IPS-20b (cell line): Measurements from ENCODE around the gene DBP.
"Not testable (repeated sequence)": the region's sequence is repeated elsewhere in the genome, so short reads cannot be mapped to it uniquely, and the experiment has no call there.

Experiments used
- H3K27ac ChIP-seq: one replicate; pipeline ENCODE4 v1.5.1; 2013; ENCODE audit warnings: low read length
- H3K27me3 ChIP-seq: 2 replicates; pipeline ENCODE4 v1.6.1; 2013; ENCODE audit warnings: mild to moderate bottlenecking, low read length, inconsistent platforms; ENCODE audit not compliant: insufficient read depth
- H3K36me3 ChIP-seq: 2 replicates; pipeline ENCODE4 v1.6.1; 2013; ENCODE audit warnings: low read depth, mild to moderate bottlenecking, inconsistent platforms, low read length, moderate library complexity; ENCODE audit not compliant: insufficient read depth
- H3K4me1 ChIP-seq: 2 replicates; pipeline ENCODE4 v1.6.1; 2013; ENCODE audit warnings: mild to moderate bottlenecking, control low read depth, inconsistent platforms, low read length, moderate library complexity; ENCODE audit not compliant: insufficient read depth
- H3K4me3 ChIP-seq: 2 replicates; pipeline ENCODE4 v1.5.1; 2013; ENCODE audit warnings: mild to moderate bottlenecking, low read length, inconsistent platforms
- H3K9ac ChIP-seq: 2 replicates; pipeline ENCODE4 v1.6.1; 2013; ENCODE audit warnings: low read depth, mild to moderate bottlenecking, inconsistent platforms, low read length, moderate library complexity
- H3K9me3 ChIP-seq: 2 replicates; pipeline ENCODE4 v1.6.1; 2013; ENCODE audit warnings: mild to moderate bottlenecking, low read depth, low read length, inconsistent platforms; ENCODE audit not compliant: insufficient read depth

The DBP gene

GRCh38 chr19:48636859-48637448 lies at the start of gene DBP:
TSS of gene DBP (minus strand) at chr19:48637379. CDS start at chr19:48636994, 385 bp downstream.
- H3K9ac ChIP-seq, result peak within 1 kb of the TSS; percentile 85; the same call in 1 of the 2 replicates
- H3K4me1 ChIP-seq, result peaks cover 17% of the 10 kb centered on the region; the same call in 1 of the 2 replicates
- peak within 1 kb of the TSS; percentile 83 for H3K4me3 ChIP-seq
- H3K9me3 ChIP-seq, result no peaks in the 10 kb centered on the region
- H3K36me3 ChIP-seq, result peaks cover 11% of the 10 kb centered on the region; the same call in 1 of the 2 replicates
- peaks cover 12% of the 10 kb centered on the region; the same call in 1 of the 2 replicates for H3K27me3 ChIP-seq
- peak within 1 kb of the TSS; percentile 81 for H3K27ac ChIP-seq

GRCh38 chr19:48686637-48687036 lies 49.5 kb upstream of the DBP start:
- not testable (repeated sequence) for H3K27ac ChIP-seq, H3K9ac ChIP-seq, H3K27me3 ChIP-seq, H3K9me3 ChIP-seq, H3K4me3 ChIP-seq, H3K36me3 ChIP-seq, H3K4me1 ChIP-seq

- Histone ChIP-seq H3K4me3 (no peak overlapping the region), H3K9me3 (no peaks in the 10 kb centered on the region), H3K36me3 (no peaks in the 10 kb centered on the region), H3K4me1 (no peaks in the 10 kb centered on the region), H3K27me3 (no peaks in the 10 kb centered on the region), H3K27ac (no peak overlapping the region), H3K9ac (no peak overlapping the region)
These were observed 48.9 kb upstream of the DBP start for GRCh38 chr19:48686088-48686487.

DNA sequence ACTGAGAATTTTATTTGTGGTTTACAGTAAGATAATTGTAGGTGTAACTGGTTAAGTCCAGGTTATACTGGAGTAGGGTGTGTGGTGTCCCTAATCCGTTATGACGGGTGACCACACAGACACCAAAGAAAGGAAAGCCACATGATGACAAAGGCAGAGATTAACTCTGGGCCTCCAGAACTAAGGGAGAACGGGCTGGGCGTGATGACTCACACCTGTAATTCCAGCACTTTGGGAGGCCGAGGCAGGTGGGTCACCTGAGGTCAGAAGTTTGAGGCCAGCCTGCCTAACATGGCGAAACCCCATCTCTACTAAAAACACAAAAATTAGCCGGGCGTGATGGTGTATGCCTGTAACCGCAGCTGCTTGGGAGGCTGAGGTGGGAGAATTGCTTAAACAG lies 48.4 kb upstream of the DBP start:
- H3K9ac ChIP-seq, result no peak overlapping the region
- no peaks in the 10 kb centered on the region for H3K36me3 ChIP-seq
- H3K9me3 ChIP-seq, result no peaks in the 10 kb centered on the region
- H3K27ac ChIP-seq, result no peak overlapping the region
- H3K27me3 ChIP-seq, result no peaks in the 10 kb centered on the region
- no peaks in the 10 kb centered on the region for H3K4me1 ChIP-seq
- H3K4me3 ChIP-seq, result no peak overlapping the region

DNA sequence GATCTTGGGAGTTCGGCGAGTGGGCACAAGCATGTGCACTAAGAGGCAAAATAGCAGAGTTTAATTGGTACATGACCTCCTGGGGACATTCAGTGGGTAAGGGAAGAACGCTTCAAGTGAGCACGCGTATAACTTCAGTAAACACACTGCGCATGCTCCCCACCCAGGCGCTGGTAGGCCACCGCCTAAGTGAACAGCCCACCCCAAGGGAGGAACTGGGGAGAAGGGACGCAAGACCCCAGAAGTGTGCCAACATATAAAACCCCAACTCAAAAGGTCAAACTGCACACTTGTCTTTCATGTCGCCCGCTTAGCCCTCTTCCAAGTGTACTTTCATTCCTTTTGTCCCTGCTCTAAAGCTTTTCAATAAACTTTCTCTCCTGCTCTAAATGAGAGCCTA lies 46.2 kb upstream of the DBP start:
- H3K4me3 ChIP-seq, result no peak overlapping the region
- no peaks in the 10 kb centered on the region for H3K4me1 ChIP-seq
- no peak overlapping the region for H3K9ac ChIP-seq
- H3K27me3 ChIP-seq, result no peaks in the 10 kb centered on the region
- no peak overlapping the region for H3K27ac ChIP-seq
- no peaks in the 10 kb centered on the region for H3K36me3 ChIP-seq
- no peaks in the 10 kb centered on the region for H3K9me3 ChIP-seq

DNA sequence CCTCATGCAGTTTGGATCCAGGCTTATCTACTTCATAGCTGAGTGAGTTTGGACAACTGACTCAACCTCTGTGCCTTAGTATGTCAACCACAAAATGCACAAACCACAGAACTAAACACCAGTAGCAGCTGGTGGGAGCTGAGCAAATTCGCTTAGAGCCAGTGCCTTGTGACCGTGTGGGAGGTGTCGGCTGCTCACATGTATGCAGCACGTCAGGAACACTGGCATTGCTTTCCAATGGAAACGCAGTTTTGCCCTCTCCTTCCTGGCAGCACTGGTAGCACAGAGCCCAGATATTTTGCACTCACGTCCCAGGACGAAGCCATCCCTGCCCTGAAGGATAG lies 43.9 kb upstream of the DBP start:
- H3K9ac ChIP-seq, result no peak overlapping the region

DNA sequence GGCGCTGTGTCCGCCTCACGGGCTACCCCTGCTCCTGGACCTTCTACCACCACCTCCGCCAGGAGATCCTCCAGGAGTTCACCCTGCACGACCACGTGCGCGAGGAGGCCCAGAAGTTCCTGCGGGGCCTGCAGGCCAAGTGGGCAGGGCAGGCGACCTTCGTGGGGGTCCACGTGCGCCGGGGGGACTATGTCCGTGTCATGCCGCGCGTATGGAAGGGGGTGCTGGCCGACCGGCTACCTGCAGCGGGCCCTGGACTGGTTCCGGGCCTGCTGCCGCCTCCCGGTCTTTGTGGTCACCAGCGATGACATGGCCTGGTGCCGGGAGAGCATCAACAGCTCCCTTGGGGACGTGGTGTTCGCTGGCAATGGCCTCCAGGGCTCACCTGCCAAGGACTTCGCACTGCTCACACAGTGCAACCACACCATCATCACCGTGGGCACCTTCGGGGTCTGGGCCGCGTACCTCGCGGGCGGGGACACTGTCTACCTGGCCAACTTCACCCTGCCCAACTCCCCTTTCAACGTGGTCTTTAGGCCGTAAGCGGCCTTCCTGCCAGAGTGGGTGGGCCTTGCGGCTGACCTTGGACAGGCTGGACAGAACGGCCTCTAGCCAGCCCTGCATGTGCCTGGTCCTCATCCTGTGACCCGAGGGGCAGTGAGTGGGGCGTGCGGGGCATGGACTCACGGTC lies 43.4 kb upstream of the DBP start:
- no peaks in the 10 kb centered on the region for H3K36me3 ChIP-seq
- H3K9me3 ChIP-seq, result no peaks in the 10 kb centered on the region
- H3K9ac ChIP-seq, result no peak overlapping the region
- no peak overlapping the region for H3K27ac ChIP-seq
- no peaks in the 10 kb centered on the region for H3K4me1 ChIP-seq
- no peak overlapping the region for H3K4me3 ChIP-seq
- H3K27me3 ChIP-seq, result no peaks in the 10 kb centered on the region

More for the DNA sequence above, 43.9 kb upstream of the DBP start:
- Histone ChIP-seq H3K9me3 (no peaks in the 10 kb centered on the region), H3K27me3 (no peaks in the 10 kb centered on the region), H3K4me3 (no peak overlapping the region), H3K36me3 (no peaks in the 10 kb centered on the region), H3K4me1 (no peaks in the 10 kb centered on the region), H3K27ac (no peak overlapping the region)

- H3K9ac ChIP-seq, H3K4me1 ChIP-seq, H3K27me3 ChIP-seq, H3K27ac ChIP-seq, H3K36me3 ChIP-seq, H3K4me3 ChIP-seq, H3K9me3 ChIP-seq: not testable (repeated sequence)
These were observed 42.8 kb upstream of the DBP start for GRCh38 chr19:48680006-48680405.

- H3K4me3 ChIP-seq, result no peak overlapping the region
- no peak overlapping the region for H3K27ac ChIP-seq
- peaks cover 14% of the 10 kb centered on the region; the same call in 1 of the 2 replicates for H3K4me1 ChIP-seq
- no peaks in the 10 kb centered on the region for H3K36me3 ChIP-seq
- no peak overlapping the region for H3K9ac ChIP-seq
- H3K27me3 ChIP-seq, result peaks cover 19% of the 10 kb centered on the region
- H3K9me3 ChIP-seq, result no peaks in the 10 kb centered on the region
These were observed 41.0 kb upstream of the DBP start for GRCh38 chr19:48678201-48678600.

- Histone ChIP-seq H3K36me3 (no peaks in the 10 kb centered on the region), H3K4me3 (no peak overlapping the region), H3K27me3 (peaks cover 19% of the 10 kb centered on the region), H3K4me1 (peaks cover 14% of the 10 kb centered on the region; the same call in 1 of the 2 replicates), H3K27ac (no peak overlapping the region), H3K9ac (no peak overlapping the region), H3K9me3 (no peaks in the 10 kb centered on the region)
These were observed 39.7 kb upstream of the DBP start for GRCh38 chr19:48676887-48677286.

GRCh38 chr19:48676487-48676886 lies 39.3 kb upstream of the DBP start:
- Histone ChIP-seq H3K4me3 (no peak overlapping the region), H3K4me1 (peaks cover 14% of the 10 kb centered on the region; the same call in 1 of the 2 replicates), H3K27me3 (peaks cover 19% of the 10 kb centered on the region), H3K9ac (no peak overlapping the region), H3K27ac (no peak overlapping the region), H3K9me3 (no peaks in the 10 kb centered on the region), H3K36me3 (no peaks in the 10 kb centered on the region)
